ENCODE data around the gene IFI44. TPM values are rescaled to one million over a fixed set of nuclear protein-coding genes. Genes with fewer than 3 reads are reported as not detected.

IFI44 gene
- total and polyA plus RNA-seq, 2 of the 13 experiments (the other 11 are each of a cell fraction or from before 2014, with no cell fraction given), result not detected

GRCh38 chr1:78607944-78608343, 41.7 kb upstream of the IFI44 start:
- Histone ChIP-seq H3K9ac (ENCODE audit: insufficient read depth, low read depth, low read length) (peak overlapping the region; percentile 30; the same call in 1 of the 2 replicates), H3K79me2 (ENCODE audit: insufficient read depth, low read length) (no peaks in the 10 kb centered on the region), H3K27me3 (ENCODE audit: control insufficient read depth in 1 of 2, insufficient read depth in 2 of 2, low read length in 2 of 2) (no peaks in the 10 kb centered on the region), H3K4me2 (ENCODE audit: low read depth, low read length) (peak overlapping the region; percentile 80), H4K20me1 (ENCODE audit: insufficient read depth, low read length) (no peaks in the 10 kb centered on the region), H2AFZ (ENCODE audit: low read length) (no peak overlapping the region), H3K4me3 (replicated peaks in 1 of 3; ENCODE audit: insufficient read depth in 1 of 3, low read depth in 2 of 3, low read length in 3 of 3) (peak overlapping the region; percentile 35 to 67 (median 54); a peak in 5 of 6 replicates), H3K36me3 (replicated peaks in 1 of 2; ENCODE audit: control insufficient read depth in 1 of 2, insufficient read depth in 2 of 2, low read length in 2 of 2) (no peaks in the 10 kb centered on the region), H3K9me3 (ENCODE audit: low read length) (no peaks in the 10 kb centered on the region), H3K27ac (ENCODE audit: extremely low read length, insufficient read depth, low read length) (no peak overlapping the region), H3K4me1 (ENCODE audit: insufficient read depth, low read length) (peaks cover 16% of the 10 kb centered on the region; the same call in 1 of the 2 replicates)
- DNase-seq (ENCODE audit: low spot score) (peak; percentile 57), ATAC-seq (peak; percentile 100), FAIRE-seq (peak; percentile 70)
- in situ Hi-C loops (cut with HindIII; ENCODE audit: extremely low pct_ligation_motif_present, low pct_unique_long_range_greater_than_20kb) (loop anchor here (10.0 kb wide), 1 partner anchor 463 kb away; no protein-coding TSS in a partner anchor), intact Hi-C loops (cut with micrococcal nuclease; ENCODE audit: unreplicated experiment) (loop anchor here (1.0 kb wide), 2 partner anchors 463 to 478 kb away; no protein-coding TSS in a partner anchor)
- ChIA-PET POLR2A (no interaction called here), CTCF (ENCODE audit: low intra/inter-chr PET ratio, low total read pairs) (interaction anchor here (1.6 to 1.7 kb wide), 2 partner anchors 463 to 477 kb away, joined by 5 to 8 read pairs; no protein-coding TSS in a partner anchor)
- BruUV-seq (replicated peaks), result no TSS peak
- WGBS (ENCODE audit: low lambda C conversion rate), result 0% methylated on average over 3 of the region's 4 CpGs
- TF ChIP-seq ZNF281 (CRISPR knock-in tag; IDR thresholded peaks at IDR 0.05; ENCODE audit: borderline replicate concordance), result peak; percentile 58; the same call in 1 of the 2 replicates
- TF ChIP-seq MAX (IDR thresholded peaks at IDR 0.05), result 0 out of 2 replicates have a peak, but pooled peaks have one; percentile 16
- no peak for TF ChIP-seq CERS6 (CRISPR knock-in tag; IDR thresholded peaks at IDR 0.05)
- TF ChIP-seq ZFYVE20 (CRISPR knock-in tag; IDR thresholded peaks at IDR 0.05; ENCODE audit: borderline replicate concordance, low read depth), result no peak
- TF ChIP-seq ZZZ3 (CRISPR knock-in tag; IDR thresholded peaks at IDR 0.05; ENCODE audit: borderline replicate concordance), result 0 out of 2 replicates have a peak, but pooled peaks have one; percentile 32
- TF ChIP-seq HINFP (CRISPR knock-in tag; IDR thresholded peaks at IDR 0.05; ENCODE audit: low read depth), result peak; percentile 44; the same call in 1 of the 2 replicates
- TF ChIP-seq RARG (CRISPR knock-in tag; IDR thresholded peaks at IDR 0.05; ENCODE audit: low read depth), result no peak
- peak in 1 of 2 experiments; percentile 42; a peak in 1 of 4 replicates for TF ChIP-seq HMGXB4 (CRISPR knock-in tag; IDR thresholded peaks at IDR 0.05; ENCODE audit: borderline replicate concordance in 1 of 2, low read depth in 1 of 2)
- TF ChIP-seq ATRX (CRISPR knock-in tag; IDR thresholded peaks at IDR 0.05; ENCODE audit: borderline replicate concordance), result no peak
- TF ChIP-seq NONO (IDR thresholded peaks at IDR 0.05), result no peak
- TF ChIP-seq NONO (CRISPR knock-in tag; conservative IDR thresholded peaks at IDR 0.05), result 0 out of 2 replicates have a peak, but pooled peaks have one; percentile 9
- TF ChIP-seq FOXA3 (CRISPR knock-in tag; IDR thresholded peaks at IDR 0.05), result peak; percentile 86
- TF ChIP-seq ZNF501 (CRISPR knock-in tag; IDR thresholded peaks at IDR 0.05), result peak; percentile 41; the same call in 1 of the 2 replicates

Measured in HepG2 (cell line).